BE2C (cell line): Measurements from ENCODE around the gene MACROD1.

Experiments
- DNase-seq: peaks from one replicate; pipeline ENCODE4 v3.0.0-alpha.2; 2020
- H3K27me3 ChIP-seq: fragments of 250-450 bp; sonication (Bioruptor Pico); 2 replicates; pipeline ENCODE4 v1.5.1; 2020; ENCODE audit warnings: mild to moderate bottlenecking
- H3K36me3 ChIP-seq: fragments of 250-450 bp; sonication (Bioruptor Pico); 2 replicates; pipeline ENCODE4 v1.5.1; 2020; ENCODE audit warnings: mild to moderate bottlenecking
- H3K4me1 ChIP-seq: fragments of 250-450 bp; sonication (Bioruptor Pico); 2 replicates; pipeline ENCODE4 v1.5.1; 2020
- H3K4me3 ChIP-seq: 2 replicates; pipeline ENCODE4 v1.5.1; 2011; ENCODE audit warnings: low read depth, low read length
- H3K9me3 ChIP-seq: fragments of 250-450 bp; sonication (Bioruptor Pico); 2 replicates; pipeline ENCODE4 v1.5.1; 2020
- TF ChIP-seq, protein P1 (sequence below): IDR thresholded peaks from 2 replicates; pipeline ENCODE4 v1.5.1; 2012; ENCODE audit warnings: mild to moderate bottlenecking, low read depth, low read length

MACROD1 gene

DNA sequence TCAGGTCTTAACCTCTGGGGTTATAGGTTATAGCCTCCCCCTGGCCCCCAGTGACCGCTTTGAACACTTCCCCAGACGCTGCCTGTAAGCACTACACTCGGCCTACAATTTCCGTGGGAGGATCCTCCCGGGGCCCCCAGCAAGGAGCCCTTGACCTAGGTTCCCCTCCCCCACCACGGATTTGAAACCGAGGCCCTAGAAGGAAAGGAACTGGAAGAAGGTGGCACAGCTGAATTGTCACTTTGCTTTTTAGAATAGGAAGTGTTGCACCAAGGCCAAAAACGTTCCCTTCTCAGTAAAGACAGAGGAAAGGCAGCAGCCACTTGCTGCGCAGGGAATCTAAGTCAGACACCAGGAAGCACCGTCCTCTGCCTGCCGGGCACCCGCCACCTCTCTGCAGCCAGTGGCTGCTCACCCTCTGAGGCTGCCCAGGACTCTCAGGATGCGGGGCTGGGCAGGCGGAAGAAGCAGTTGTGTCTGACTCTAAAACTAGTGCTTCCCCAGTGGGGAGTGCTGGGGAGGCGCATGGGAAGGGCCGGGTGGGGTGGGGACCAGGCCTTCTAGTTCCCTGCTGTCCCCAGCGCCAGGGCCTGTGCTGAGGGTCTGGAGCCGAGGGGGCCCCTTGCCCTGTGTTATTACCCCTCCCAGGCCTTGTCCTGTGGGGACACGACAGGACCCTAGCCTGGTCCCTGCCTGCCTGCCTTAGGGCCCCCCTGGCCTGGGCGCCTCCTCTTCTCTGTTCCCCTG, 138.1 kb downstream of the MACROD1 start:
- H3K9me3 ChIP-seq, result no peaks in the 10 kb centered on the region
- no peaks in the 10 kb centered on the region for H3K27me3 ChIP-seq
- no peak for DNase-seq
- no peaks in the 10 kb centered on the region for H3K4me1 ChIP-seq
- TF ChIP-seq, protein P1, sequence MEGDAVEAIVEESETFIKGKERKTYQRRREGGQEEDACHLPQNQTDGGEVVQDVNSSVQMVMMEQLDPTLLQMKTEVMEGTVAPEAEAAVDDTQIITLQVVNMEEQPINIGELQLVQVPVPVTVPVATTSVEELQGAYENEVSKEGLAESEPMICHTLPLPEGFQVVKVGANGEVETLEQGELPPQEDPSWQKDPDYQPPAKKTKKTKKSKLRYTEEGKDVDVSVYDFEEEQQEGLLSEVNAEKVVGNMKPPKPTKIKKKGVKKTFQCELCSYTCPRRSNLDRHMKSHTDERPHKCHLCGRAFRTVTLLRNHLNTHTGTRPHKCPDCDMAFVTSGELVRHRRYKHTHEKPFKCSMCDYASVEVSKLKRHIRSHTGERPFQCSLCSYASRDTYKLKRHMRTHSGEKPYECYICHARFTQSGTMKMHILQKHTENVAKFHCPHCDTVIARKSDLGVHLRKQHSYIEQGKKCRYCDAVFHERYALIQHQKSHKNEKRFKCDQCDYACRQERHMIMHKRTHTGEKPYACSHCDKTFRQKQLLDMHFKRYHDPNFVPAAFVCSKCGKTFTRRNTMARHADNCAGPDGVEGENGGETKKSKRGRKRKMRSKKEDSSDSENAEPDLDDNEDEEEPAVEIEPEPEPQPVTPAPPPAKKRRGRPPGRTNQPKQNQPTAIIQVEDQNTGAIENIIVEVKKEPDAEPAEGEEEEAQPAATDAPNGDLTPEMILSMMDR, result no peak
- no peak overlapping the region for H3K4me3 ChIP-seq
- H3K36me3 ChIP-seq, result no peaks in the 10 kb centered on the region

DNA sequence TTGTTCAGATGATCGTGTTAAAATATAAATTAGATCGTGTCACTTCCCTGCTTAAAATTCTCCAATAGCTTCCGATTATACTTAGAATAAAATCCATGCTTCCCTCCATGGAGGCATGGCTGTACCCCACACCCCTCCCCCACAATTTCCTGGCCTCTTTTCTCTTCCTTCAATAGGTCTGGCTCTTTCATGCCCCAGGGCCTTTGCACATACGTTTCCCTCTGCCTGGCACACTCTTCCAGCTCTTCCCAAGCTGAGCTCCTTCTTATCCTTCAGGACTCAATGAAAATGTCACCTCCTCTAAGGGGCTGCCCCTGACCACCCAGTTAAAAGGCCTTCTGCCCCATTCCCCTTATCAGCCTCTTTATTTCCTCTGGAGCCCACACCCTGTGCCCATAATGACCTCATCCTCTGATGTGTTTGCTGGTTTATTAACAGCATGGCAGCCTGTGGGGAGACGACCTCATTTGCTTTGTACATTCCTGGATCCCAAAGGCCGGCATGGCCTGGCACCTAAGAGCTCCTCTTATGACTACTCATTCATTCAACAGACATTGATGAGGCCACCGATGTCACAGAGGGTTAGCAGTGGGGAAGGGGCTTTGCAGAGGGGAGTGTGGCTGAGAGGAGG, 139.2 kb downstream of the MACROD1 start:
- Histone ChIP-seq H3K36me3 (no peaks in the 10 kb centered on the region), H3K9me3 (no peaks in the 10 kb centered on the region), H3K4me3 (no peak overlapping the region), H3K27me3 (no peaks in the 10 kb centered on the region), H3K4me1 (no peaks in the 10 kb centered on the region)
- no peak for DNase-seq
- TF ChIP-seq, protein P1, result no peak

DNA sequence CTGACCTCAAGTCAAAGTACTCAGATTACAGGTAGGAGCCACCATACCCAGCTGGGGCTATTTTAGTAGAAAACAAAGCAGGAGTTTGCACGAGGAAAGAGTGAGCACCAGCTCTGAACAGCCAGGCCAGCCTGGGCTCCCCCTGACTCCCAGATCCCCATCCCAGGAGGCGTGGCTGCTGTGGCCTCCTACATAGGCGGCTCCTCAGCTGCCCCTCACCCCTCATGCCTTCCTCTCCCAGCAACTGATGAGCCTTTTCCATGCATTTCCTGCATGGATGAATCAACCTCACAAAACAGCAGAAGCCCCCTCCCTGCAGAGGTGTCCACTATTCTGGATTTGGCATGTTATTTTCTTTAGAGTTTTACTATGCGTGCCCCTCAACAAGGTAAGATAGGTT, 140.7 kb downstream of the MACROD1 start:
- TF ChIP-seq, protein P1, result no peak
- Histone ChIP-seq H3K9me3 (no peaks in the 10 kb centered on the region), H3K4me3 (no peak overlapping the region), H3K4me1 (no peaks in the 10 kb centered on the region), H3K27me3 (no peaks in the 10 kb centered on the region), H3K36me3 (no peaks in the 10 kb centered on the region)
- no peak for DNase-seq

DNA sequence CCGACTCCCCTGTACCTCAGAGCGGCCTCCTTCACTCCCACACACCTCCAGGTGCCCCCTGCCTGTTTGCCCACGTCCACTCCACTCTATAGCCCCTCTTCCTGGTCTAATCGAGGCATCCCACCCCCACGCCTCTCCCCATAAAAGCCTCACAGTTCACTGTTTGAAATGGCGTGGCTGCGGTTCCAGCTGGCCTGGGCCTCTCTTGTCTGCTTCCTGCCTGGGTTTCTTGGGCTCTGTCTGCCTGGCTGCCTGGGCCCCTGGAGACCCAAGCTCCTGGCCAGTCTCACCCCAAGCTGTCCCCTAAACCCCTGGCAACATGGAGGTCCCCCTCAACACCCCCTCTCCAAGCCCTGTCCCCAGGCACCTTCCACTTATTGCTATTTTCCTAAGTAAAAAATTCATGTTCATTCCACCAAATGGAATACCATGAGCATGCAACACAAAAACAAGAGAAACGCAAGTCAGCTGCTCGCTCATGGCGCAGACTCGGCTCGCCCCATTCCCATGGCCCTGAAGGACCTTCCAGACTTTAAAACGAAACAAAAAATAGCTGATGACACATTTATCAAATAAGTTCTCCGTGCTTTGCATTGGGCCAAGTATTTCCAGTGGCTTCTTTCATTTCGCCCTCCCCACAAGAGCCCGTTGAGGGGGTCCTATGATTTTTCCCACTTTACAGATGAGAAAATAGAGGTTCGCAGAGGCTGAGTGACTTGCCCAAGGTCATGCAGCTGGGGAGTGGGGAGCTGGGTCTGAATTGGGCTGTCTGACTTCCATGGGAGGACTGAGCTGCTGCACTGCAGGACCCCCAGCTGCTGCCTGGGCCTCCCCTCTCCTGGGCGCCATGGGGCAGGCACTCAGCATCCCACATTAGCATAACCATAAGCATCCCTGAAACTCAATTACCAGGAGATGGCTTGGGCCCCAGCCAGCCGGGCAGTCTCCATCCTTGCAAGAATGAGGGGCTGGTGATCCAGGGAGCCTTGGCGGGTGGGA, 141.9 kb downstream of the MACROD1 start:
- TF ChIP-seq, protein P1, result no peak
- H3K4me1 ChIP-seq, result no peaks in the 10 kb centered on the region
- DNase-seq, result no peak
- H3K9me3 ChIP-seq, result no peaks in the 10 kb centered on the region
- no peak overlapping the region for H3K4me3 ChIP-seq
- no peaks in the 10 kb centered on the region for H3K27me3 ChIP-seq
- no peaks in the 10 kb centered on the region for H3K36me3 ChIP-seq

DNA sequence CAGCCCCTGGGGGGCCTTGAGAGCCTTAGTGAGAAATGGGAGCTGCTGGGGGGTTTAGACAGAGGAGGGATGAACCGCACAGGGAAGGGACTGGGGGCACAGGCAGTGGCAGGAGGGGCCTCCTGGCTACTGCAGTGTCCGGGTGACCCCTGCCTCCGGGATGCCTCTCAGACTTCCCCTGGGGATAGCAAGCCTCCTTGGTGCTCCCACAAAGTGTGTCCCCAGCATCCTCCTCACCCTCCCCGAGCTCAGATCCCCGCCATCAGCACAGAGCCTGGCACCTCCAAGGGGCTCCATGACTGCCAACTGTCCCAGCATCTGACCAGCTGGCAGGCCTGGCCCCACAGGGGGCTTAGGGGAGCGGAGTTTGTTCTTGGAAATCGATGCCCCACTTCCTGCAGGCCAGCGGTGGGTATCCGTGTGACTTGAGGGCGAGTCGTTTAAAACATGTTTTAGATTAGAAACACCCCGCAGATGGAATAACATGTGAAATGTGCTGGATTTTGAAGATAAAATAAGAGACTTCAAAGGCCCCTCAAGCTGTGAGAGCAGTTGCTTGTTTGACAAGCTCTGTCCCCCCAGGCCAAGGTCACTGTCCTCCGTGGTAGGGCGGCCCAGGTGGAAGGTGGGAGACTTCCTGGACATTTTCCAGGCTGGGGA, 143.7 kb downstream of the MACROD1 start:
- no peak for DNase-seq
- Histone ChIP-seq H3K36me3 (no peaks in the 10 kb centered on the region), H3K4me3 (no peak overlapping the region), H3K9me3 (no peaks in the 10 kb centered on the region), H3K27me3 (no peaks in the 10 kb centered on the region), H3K4me1 (no peaks in the 10 kb centered on the region)
- TF ChIP-seq, protein P1, result no peak
